DND-41 (cell line): ENCODE data around the gene ZNF668.

Experiments
- EZH2 ChIP-seq: IDR thresholded peaks from 3 replicates; pipeline ENCODE4 v1.6.1; 2012; ENCODE audit warnings: borderline replicate concordance, low read depth, mild to moderate bottlenecking, moderate library complexity, low read length, inconsistent platforms; ENCODE audit not compliant: severe bottlenecking
- TF ChIP-seq, protein P1 (sequence below): IDR thresholded peaks from 2 replicates; pipeline ENCODE4 v1.5.1; 2012; ENCODE audit warnings: borderline replicate concordance, low read length, moderate library complexity, mild to moderate bottlenecking; ENCODE audit not compliant: poor library complexity, severe bottlenecking; ENCODE audit errors: extremely low read depth

DNA sequence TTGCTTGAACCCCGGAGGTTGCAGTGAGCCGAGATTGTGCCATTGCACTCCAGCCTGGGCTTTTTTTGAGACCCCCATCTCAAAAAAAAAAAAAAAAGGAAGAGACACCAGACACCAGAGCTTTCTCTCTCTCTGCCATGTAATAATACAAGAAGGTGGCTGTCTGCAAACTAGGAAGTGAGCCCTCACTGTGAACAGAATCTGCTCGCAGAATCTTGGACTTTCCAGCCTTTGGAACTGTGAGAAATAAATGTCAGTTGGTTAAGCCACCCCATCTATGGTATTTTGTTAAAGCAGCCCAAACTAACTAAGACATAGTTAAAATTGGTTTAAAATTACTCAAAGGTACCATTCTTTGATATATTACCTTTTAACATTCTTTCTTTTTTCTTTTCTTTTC is 53.5 kb downstream of the ZNF668 start:
- TF ChIP-seq, protein P1, sequence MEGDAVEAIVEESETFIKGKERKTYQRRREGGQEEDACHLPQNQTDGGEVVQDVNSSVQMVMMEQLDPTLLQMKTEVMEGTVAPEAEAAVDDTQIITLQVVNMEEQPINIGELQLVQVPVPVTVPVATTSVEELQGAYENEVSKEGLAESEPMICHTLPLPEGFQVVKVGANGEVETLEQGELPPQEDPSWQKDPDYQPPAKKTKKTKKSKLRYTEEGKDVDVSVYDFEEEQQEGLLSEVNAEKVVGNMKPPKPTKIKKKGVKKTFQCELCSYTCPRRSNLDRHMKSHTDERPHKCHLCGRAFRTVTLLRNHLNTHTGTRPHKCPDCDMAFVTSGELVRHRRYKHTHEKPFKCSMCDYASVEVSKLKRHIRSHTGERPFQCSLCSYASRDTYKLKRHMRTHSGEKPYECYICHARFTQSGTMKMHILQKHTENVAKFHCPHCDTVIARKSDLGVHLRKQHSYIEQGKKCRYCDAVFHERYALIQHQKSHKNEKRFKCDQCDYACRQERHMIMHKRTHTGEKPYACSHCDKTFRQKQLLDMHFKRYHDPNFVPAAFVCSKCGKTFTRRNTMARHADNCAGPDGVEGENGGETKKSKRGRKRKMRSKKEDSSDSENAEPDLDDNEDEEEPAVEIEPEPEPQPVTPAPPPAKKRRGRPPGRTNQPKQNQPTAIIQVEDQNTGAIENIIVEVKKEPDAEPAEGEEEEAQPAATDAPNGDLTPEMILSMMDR = no peak
- TF ChIP-seq EZH2 = no peak
